B cell (primary cell): ENCODE data around the gene ENPP7. TPM values are rescaled to one million over a fixed set of nuclear protein-coding genes. Genes with fewer than 3 reads are reported as not detected.

Source experiments
- ATAC-seq: fragments of 200-7000 bp; cut with Tn5 transposase; one replicate; pipeline ENCODE4 v1.10.0; 2021; ENCODE audit warnings: low read depth, mild to moderate bottlenecking, moderate number of reproducible peaks, moderate library complexity
- CTCF ChIA-PET: fragments of 350-600 bp; sonication (Branson Sonifier 250); formaldehyde crosslinking; loops from one replicate; lab custom pipeline; 2021; ENCODE audit warnings: antibody characterized with exemption, inconsistent platforms; lab: Charles Lee
- POLR2A ChIA-PET: fragments of 350-600 bp; sonication (Branson Sonifier 250); formaldehyde crosslinking; loops from one replicate; lab custom pipeline; 2021; ENCODE audit warnings: antibody characterized with exemption; lab: Charles Lee
- DNase-seq: peaks from one replicate; pipeline ENCODE4 v3.0.0; 2013
- H2AFZ ChIP-seq: 2 replicates; pipeline ENCODE4 v1.6.1; 2012; ENCODE audit warnings: mild to moderate bottlenecking, low read depth, low read length; ENCODE audit not compliant: insufficient read depth, poor library complexity, severe bottlenecking
- H3K27ac ChIP-seq, 2 donors: 1 replicate in 1 of 2; 2 replicates in 1 of 2; pipeline ENCODE4 v1.5.1; 2012 to 2013; ENCODE audit warnings: low read length in 2 of 2, mild to moderate bottlenecking in 2 of 2, moderate library complexity in 1 of 2
- H3K27me3 ChIP-seq, 4 experiments: fragments of 200-600 bp in 1 of 4; sonication (generic) in 1 of 4; replicated peaks in 1 of 4; 1 replicate in 2 of 4; 2 replicates in 2 of 4; pipeline versions ENCODE4 v1.6.1 to v1.7.0; 2013 to 2016; ENCODE audit warnings: low read length in 3 of 4, mild to moderate bottlenecking in 2 of 4, mixed read lengths in 1 of 4, moderate library complexity in 1 of 4; ENCODE audit not compliant: insufficient read depth in 4 of 4, control insufficient read depth in 3 of 4; ENCODE audit errors: control extremely low read depth in 1 of 4
- H3K36me3 ChIP-seq, 2 experiments: replicated peaks in 1 of 2; 1 replicate in 1 of 2; 2 replicates in 1 of 2; pipeline versions ENCODE4 v1.6.1 to v1.7.1; 2013; ENCODE audit warnings: low read length in 1 of 2; ENCODE audit not compliant: insufficient read depth in 2 of 2, control insufficient read depth in 1 of 2; ENCODE audit errors: control extremely low read depth in 1 of 2, extremely low read depth in 1 of 2
- H3K4me1 ChIP-seq, 2 donors: fragments of 200-600 bp in 1 of 2; sonication (generic) in 1 of 2; 1 replicate in 1 of 2; 2 replicates in 1 of 2; pipeline versions ENCODE4 v1.5.1 to v1.6.1; 2013 to 2017; ENCODE audit warnings: low read length in 2 of 2; ENCODE audit not compliant: control insufficient read depth in 2 of 2, insufficient read depth in 2 of 2
- H3K4me2 ChIP-seq: replicated peaks from 2 replicates; pipeline ENCODE3; 2012; ENCODE audit warnings: mild to moderate bottlenecking, low read depth, low read length; ENCODE audit not compliant: poor library complexity, severe bottlenecking
- H3K4me3 ChIP-seq, 5 experiments: fragments of 200-600 bp in 1 of 5; sonication (generic) in 1 of 5; 1 replicate in 3 of 5; 2 replicates in 2 of 5; pipeline versions ENCODE4 v1.5.1 to v1.7.0; 2011 to 2016; ENCODE audit warnings: low read length in 4 of 5, mild to moderate bottlenecking in 4 of 5, low read depth in 2 of 5, control low read depth in 1 of 5, moderate library complexity in 1 of 5; ENCODE audit not compliant: insufficient read depth in 1 of 5; ENCODE audit errors: control extremely low read depth in 1 of 5, extremely low read depth in 1 of 5
- H3K79me2 ChIP-seq: fragments of 200-600 bp; sonication (generic); one replicate; pipeline ENCODE4 v1.6.0; 2016; ENCODE audit warnings: low read length; ENCODE audit not compliant: control insufficient read depth, insufficient read depth
- H3K9ac ChIP-seq: fragments of 200-600 bp; sonication (generic); 2 replicates; pipeline ENCODE4 v1.6.1; 2017; ENCODE audit warnings: mild to moderate bottlenecking, low read length, moderate library complexity
- H3K9me3 ChIP-seq, 3 donors: one replicate each; pipeline versions ENCODE4 v1.6.1 to v1.7.1; 2013; ENCODE audit warnings: low read length in 2 of 3; ENCODE audit not compliant: control insufficient read depth in 2 of 3, insufficient read depth in 1 of 3; ENCODE audit errors: control extremely low read depth in 1 of 3
- H4K20me1 ChIP-seq: 2 replicates; pipeline ENCODE4 v1.6.0; 2012; ENCODE audit warnings: mild to moderate bottlenecking, low read length; ENCODE audit not compliant: insufficient read depth, control insufficient read depth, poor library complexity, severe bottlenecking
- H3K27ac Mint-ChIP-seq: one replicate; pipeline ENCODE4 v1.8.0; 2021; ENCODE audit warnings: mixed read lengths
- H3K27me3 Mint-ChIP-seq: one replicate; pipeline ENCODE4 v1.8.0; 2021; ENCODE audit warnings: mixed read lengths
- H3K4me1 Mint-ChIP-seq: one replicate; pipeline ENCODE4 v1.8.0; 2021; ENCODE audit warnings: mixed read lengths
- H3K4me3 Mint-ChIP-seq: one replicate; pipeline ENCODE4 v1.8.0; 2021; ENCODE audit warnings: mixed read lengths
- H3K9me3 Mint-ChIP-seq: one replicate; pipeline ENCODE4 v1.8.0; 2022; ENCODE audit warnings: mixed read lengths; ENCODE audit not compliant: insufficient read depth
- CTCF ChIP-seq: fragments of 200-600 bp; IDR thresholded peaks from one replicate; pipeline ENCODE4 v1.8.0; 2022; ENCODE audit warnings: antibody characterized with exemption, mild to moderate bottlenecking
- EZH2 ChIP-seq: IDR thresholded peaks from 2 replicates; pipeline ENCODE4 v1.6.1; 2012; ENCODE audit warnings: borderline replicate concordance, low read depth, mild to moderate bottlenecking, moderate library complexity, low read length; ENCODE audit not compliant: insufficient read depth, poor library complexity, severe bottlenecking
- WGBS: methylation state at CpG from one replicate; pipeline ENCODE4 v1.1.5; 2013; ENCODE audit warnings: missing lambda C conversion rate; ENCODE audit not compliant: insufficient coverage; 5-methylcytosine and 5-hydroxymethylcytosine counted together
- intact Hi-C: fragments of 100-400 bp; cut with micrococcal nuclease; formaldehyde crosslinking; loops from one replicate; pipeline ENCODE4 v1.10.0; 2022
- polyA plus RNA-seq: library from polyadenylated mRNA; depleted of rRNA; stranded (reverse); fragments of >200 nt; gene quantifications from 2 replicates; pipeline ENCODE4 v1.2.3, GENCODE V29; 2012
- total RNA-seq, 2 donors: library from RNA; stranded (reverse); fragments of 120-200 nt in 1 of 2; gene quantifications; 1 replicate in 1 of 2; 2 replicates in 1 of 2; pipeline versions ENCODE4 v1.2.3 to v1.2.4, GENCODE V29; 2013 to 2022

Gene ENPP7
- total and polyA plus RNA-seq, 2 donors (not counting 1 experiment from before 2014, with no cell fraction given) = 0.40 to 6.7 TPM

DNA sequence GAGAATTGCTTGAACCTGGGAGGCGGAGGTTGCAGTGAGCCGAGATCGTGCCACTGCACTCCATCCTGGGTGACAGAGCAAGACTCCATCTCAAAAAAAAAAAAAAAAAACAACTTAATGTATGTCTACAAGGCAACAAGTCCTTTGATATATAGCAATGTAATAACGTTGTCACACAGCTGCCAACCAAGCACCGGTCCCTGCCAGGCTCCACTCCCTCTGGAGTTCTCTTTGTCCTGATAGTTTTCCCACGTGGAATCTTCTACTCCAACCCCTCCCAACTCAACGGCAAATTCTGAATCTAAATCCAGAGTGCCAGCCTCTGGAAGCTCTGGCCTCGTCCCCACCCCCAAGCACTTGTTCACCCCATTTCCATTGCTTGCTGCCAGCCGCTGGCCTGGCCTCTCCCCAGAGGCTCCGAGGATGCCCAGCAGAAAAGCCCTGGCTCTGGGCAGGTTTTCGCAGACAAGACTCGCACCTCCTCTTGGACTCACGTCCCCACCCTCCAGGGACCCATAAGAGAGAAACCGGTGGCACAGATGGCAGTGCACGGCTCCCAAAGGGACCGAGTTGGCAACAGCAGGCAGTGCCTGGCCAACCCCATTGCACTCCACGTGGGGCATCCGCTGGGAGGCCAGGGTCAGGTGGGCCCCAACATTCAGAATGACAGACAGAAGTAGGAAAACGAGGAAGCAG is 31.3 kb downstream of the ENPP7 start:
- no peak overlapping the region for H2AFZ ChIP-seq
- no peaks in the 10 kb centered on the region for H3K27me3 ChIP-seq
- Mint-ChIP-seq H3K27ac (no peak overlapping the region), H3K4me1 (no peaks in the 10 kb centered on the region), H3K27me3 (peaks cover 29% of the 10 kb centered on the region), H3K4me3 (no peak overlapping the region), H3K9me3 (no peaks in the 10 kb centered on the region)
- DNase-seq = no peak
- no peak for ATAC-seq
- no peak overlapping the region for H3K9ac ChIP-seq
- no peaks in the 10 kb centered on the region for H3K79me2 ChIP-seq
- TF ChIP-seq CTCF (no peak), EZH2 (no peak)
- no peaks in the 10 kb centered on the region for H3K4me1 ChIP-seq
- H3K36me3 ChIP-seq = no peaks in the 10 kb centered on the region
- POLR2A ChIA-PET = no interaction called here
- H3K4me3 ChIP-seq = no peak overlapping the region
- intact Hi-C loops = no loop called here
- no peaks in the 10 kb centered on the region for H4K20me1 ChIP-seq
- no peaks in the 10 kb centered on the region for H3K9me3 ChIP-seq
- H3K27ac ChIP-seq = no peak overlapping the region
- 77% methylated on average over 16 of the region's 19 CpGs for WGBS
- no peak overlapping the region for H3K4me2 ChIP-seq
- CTCF ChIA-PET = no interaction called here

DNA sequence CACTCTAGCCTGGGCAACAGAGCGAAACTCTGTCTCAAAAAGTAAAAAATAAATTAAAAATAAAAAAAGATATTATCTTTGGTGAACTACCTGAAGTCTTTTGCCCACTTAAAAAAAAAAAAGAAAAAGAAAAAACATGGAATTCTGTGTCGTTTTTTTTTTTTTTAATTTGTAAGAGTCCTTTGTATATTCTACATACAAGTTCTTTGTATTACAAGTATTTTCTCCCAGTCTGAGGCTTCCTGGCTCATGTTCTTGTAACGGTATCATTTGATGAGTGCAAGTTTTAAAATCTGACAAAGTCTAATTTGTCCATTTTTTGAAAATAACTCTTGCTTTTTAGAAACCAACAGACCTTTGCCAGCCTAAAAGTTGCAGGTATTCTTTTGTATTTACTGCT is 35.0 kb downstream of the ENPP7 start:
- CTCF ChIA-PET = interaction anchor here (1.5 kb wide), 1 partner anchor 91 kb away, joined by 3 read pairs; no protein-coding TSS in a partner anchor
- Mint-ChIP-seq H3K4me1 (no peaks in the 10 kb centered on the region), H3K27me3 (peaks cover 42% of the 10 kb centered on the region)

More for the DNA sequence above, 35.0 kb downstream of the ENPP7 start:
- no CpG with 5 or more reads among the region's 3 CpGs for WGBS
- no peak overlapping the region for H3K4me3 Mint-ChIP-seq
- H3K27me3 ChIP-seq = peaks cover 0 to 8% (median 0%) of the 10 kb centered on the region in 4 experiments
- H2AFZ ChIP-seq = no peak overlapping the region
- H3K4me1 ChIP-seq = no peaks in the 10 kb centered on the region
- H3K27ac ChIP-seq = no peak overlapping the region
- DNase-seq = no peak
- POLR2A ChIA-PET = no interaction called here
- ATAC-seq = no peak
- H3K79me2 ChIP-seq = no peaks in the 10 kb centered on the region
- TF ChIP-seq CTCF (no peak), EZH2 (no peak)
- H3K4me2 ChIP-seq = no peak overlapping the region
- peaks cover 2% of the 10 kb centered on the region for H3K9me3 Mint-ChIP-seq
- H3K4me3 ChIP-seq = no peak overlapping the region
- H3K27ac Mint-ChIP-seq = no peak overlapping the region
- no peaks in the 10 kb centered on the region for H3K36me3 ChIP-seq
- no peak overlapping the region for H3K9ac ChIP-seq
- intact Hi-C loops = no loop called here
- H4K20me1 ChIP-seq = no peaks in the 10 kb centered on the region
- H3K9me3 ChIP-seq = peaks cover 0 to 13% (median 0%) of the 10 kb centered on the region in 3 donors
